HG02885 (cell line): ENCODE measurements around the gene DGCR8.

Experiments
- ATAC-seq: cut with Tn5 transposase; IDR thresholded peaks from one replicate; pipeline ENCODE4 v1.9.1; 2021; ENCODE audit warnings: mild to moderate bottlenecking; ENCODE audit not compliant: unreplicated experiment, poor library complexity

Gene DGCR8

GRCh38 chr22:20079745-20080444, at the start of gene DGCR8:
DGCR8 (plus strand) TSS chr22:20080241; CDS start chr22:20085964, 5,723 bp downstream.
- ATAC-seq, result peak; percentile 91

DNA sequence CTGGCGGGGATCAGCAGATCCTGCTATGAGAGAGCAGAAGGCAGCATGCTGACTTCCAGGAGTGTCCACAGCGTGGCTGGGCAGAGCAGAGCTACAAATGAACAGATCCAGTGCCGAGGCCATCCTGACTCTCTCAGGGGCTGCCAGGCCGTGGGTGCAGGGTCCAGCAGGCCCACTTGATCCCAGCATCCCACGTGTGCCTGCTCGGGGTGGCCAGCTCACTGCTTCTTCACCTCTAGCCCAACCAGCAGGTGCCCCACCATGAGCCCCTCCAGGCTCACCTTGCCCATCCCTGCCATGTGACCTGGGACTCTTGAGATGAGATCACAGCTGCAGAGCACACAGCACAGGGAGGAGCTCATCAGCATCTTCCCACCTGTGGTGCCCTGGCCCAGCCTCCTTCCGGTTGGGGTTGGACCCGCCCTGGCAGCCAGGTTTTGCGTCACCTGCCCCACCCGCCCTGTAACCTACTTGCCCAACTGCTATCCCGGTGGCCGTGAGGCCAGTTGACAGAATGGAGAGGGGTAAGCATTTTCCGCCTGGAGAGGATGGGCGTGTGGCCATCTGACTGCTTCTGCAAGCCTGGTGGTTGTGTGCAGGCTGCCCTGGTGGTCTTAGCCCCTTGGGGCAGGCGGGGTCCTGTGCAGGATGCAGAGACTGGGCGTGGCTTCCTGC, 48.2 kb upstream of the DGCR8 start:
- no peak for ATAC-seq

GRCh38 chr22:20032407-20032991, 47.5 kb upstream of the DGCR8 start:
- no peak for ATAC-seq

DNA sequence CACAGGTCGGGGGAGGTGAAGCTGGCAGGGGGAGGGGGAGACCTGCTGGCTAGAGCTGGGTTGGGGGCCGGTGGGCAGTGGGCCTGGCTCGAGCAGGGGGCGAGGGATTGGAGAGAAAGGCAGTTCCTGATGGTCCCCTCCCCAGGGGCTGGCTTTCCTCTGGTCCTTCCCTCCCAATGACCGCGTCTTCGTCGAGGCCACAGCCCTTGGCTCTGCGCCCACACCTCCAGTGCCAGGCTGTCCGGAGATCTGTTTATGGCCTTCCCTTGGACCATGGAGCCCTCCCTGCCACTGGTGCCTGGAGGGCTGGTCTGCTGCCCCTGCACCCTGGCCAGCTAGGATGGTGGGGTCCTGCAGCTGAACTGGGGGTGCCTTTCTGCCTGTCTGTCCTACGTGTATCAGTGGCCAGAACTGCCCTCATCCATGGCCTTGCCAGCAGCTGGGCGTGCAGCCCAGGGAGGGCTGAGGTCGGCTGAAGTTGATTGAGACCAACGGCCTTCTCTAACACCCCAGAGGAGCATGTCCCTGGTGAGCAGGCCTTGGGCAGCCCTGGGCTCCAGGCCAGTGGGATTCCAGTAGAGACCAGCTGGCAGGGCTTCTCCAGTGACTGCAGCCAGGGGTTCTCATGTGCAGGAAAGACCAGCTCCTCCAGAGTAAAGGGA, 46.9 kb upstream of the DGCR8 start:
- ATAC-seq, result no peak

DNA sequence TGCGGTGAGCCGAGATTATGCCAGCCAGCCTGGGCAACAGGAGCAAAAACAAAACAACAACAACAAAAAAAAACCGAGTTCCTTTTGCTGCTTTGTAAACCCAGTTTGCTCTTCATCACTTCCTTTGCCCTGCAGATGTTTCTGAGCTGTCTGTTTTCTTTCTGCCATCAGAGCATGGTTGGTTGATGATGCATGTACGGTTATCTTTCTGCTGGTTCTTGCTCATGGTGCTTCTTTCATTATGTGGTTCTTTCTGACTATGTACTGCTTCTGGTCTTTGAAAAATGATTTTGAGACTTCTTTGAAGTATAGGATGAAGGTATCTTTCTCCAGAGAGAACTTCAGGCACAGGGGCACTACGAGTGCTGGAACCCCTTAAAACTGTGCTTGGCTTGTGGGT, 45.9 kb upstream of the DGCR8 start:
- ATAC-seq, result no peak

DNA sequence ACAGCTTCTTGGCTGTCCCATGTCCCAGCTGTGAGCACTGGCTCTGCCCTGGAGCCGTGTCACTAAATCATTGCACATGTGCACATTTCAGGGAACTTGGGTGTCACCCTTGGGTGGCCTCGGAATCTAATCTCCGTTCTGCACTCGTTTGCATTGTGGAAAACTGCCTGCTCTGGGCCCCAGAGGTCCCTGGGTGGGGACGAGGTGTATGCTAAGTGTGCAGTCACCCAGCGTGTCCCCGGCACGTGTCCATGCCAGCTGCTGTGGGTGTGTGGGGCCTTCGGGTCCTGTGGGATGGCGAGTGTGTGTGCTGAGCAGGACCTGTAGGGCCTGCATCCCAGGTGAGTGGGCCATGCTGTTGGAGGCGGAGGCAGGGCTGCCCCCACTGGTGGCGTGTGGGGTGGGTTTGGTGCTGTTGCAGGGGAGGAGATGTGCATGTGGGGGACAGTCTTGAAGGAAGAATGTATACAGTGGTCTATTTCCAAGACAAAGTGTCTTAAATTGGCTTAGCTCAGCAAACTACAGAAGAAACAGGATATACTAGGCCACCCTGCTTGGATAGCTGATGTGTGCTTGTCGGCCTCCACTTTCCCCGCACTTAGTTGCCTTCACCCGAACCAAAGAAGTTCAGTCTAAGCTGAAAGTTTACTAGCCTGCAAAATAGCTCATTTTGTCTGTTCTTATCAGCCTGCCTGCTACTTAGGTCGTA, 44.5 kb upstream of the DGCR8 start:
- ATAC-seq, result no peak

- ATAC-seq, result no peak
Observed at GRCh38 chr22:20036084-20036482, 44.0 kb upstream of the DGCR8 start.

DNA sequence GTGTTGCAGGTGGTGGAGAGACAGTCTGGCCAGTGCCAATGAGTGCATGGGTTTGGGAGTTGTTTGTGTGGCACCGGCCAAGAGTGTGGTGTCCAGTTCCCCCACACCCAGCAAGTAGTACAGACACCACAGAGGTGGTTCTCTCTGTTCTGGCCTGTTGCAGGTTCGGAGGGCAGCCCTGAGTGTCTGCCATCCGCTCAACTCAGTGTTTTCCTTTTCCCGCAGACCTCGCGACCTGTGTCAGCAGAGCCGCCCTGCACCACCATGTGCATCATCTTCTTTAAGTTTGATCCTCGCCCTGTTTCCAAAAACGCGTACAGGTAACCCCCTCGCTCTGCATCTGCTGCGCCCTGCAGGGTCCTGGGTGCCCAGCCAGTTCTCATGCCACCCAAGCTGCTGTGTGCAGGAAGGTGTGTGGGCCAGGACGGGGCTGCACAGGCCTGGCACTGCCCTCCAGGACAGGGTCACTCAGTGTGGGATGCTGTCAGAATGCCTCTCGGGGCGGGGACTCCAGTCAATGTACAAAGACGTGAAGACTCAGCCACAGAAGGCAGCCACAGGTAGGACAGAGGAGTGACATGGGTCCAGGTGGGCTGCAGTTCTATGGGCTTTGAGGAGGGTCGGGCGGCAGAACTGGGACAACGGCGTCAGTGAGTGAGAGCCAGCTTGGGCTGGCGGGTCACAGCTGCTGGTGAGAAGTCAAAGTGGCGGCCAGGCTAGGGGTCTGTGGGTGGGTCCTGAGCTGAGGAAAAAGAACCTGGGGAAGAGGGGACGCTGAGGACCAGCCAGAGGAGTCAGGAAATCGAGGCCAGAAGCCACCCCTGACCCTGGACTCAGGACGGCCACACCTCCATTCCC, 43.3 kb upstream of the DGCR8 start:
- ATAC-seq, result no peak

- ATAC-seq, result no peak
Observed at GRCh38 chr22:20037419-20037818, 42.6 kb upstream of the DGCR8 start.

DNA sequence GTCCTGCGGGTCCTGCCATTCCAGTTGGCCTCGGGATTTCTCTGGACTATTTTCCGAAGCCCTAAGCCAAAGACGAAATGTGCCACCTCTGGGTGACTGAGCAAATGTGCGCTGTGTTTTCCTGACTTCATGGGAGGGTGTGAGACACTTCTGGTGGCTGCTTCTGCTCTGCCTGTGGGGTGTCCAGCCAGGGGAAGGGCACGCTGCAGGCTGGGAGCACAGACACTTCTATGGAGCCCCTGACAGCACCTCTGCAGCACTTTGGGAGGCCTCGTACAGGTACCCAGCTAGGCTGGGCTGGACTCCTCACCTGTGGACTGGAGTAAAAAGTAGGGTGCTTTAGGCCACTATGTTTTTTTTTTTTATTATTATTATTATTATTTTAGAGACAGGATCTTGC, 41.5 kb upstream of the DGCR8 start:
- ATAC-seq, result no peak

DNA sequence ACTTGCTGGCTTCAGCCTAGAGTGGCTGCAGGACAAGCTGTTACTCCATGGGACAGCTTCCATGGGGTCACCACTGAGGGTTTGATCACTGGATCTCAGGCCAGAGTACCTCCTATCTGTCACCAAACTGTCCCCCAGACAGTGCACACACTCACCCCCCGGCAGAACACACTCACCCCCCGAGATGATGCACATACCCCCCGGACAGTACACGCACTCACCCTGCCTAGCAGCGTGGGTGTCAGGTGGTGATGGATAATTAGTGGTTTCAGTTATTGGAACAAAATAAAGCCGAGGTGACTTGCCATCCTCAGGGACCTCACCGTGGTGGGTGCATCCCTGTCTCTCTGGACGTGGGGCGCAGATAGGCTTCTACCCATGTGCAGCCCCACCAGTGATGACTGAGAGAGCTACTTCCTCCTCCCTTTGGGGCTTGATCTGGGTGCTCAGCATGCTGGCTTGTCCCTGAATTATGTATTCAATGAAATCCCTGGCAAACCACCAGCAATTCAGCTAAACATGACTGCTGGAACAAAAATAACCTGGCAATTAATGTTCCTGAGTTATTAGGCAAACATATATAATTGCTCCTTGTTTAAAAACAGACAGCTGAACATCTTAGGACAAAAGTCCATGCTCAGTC, 40.2 kb upstream of the DGCR8 start:
- no peak for ATAC-seq

DNA sequence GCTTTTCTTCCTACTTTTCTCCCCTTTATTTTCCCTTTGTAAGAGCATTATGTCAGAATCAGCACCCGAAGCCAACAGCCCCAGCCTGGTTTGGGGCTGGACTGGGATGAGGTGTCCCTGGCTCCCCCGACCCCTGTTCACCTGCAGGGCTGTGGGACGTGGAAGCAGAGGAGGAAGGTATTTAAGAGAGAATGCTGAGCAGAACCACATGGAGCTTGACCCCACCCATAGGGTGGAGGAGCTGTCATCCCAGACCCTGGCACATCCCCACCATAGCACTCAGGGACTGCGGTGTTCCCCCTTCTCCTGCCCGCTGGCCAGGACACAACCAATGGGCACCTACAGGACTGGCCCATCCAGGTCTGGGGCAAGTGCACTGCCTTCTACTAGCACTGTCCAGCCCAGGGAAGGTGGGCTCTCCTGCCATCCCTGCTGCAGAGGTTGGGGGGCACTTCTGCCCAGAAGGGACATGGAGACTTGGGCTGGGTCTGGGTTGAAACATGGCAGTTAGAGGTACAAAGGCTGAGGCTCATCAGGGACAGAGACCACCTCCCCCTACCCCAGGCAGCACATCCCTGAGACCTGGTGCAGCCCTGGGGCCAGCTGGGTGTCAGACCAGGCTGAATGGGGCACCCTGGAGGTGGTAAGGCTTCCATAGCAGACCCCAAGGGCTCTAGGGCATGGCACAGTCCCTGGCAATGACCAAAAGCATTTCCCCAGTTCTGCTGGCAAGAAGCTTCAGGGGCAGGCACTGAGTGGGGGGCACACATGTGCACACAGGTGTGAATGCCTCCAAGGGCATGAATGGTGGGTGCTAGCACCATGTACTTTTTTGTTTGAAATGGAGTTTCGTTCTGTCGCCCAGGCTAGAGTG, 39.5 kb upstream of the DGCR8 start:
- no peak for ATAC-seq

DNA sequence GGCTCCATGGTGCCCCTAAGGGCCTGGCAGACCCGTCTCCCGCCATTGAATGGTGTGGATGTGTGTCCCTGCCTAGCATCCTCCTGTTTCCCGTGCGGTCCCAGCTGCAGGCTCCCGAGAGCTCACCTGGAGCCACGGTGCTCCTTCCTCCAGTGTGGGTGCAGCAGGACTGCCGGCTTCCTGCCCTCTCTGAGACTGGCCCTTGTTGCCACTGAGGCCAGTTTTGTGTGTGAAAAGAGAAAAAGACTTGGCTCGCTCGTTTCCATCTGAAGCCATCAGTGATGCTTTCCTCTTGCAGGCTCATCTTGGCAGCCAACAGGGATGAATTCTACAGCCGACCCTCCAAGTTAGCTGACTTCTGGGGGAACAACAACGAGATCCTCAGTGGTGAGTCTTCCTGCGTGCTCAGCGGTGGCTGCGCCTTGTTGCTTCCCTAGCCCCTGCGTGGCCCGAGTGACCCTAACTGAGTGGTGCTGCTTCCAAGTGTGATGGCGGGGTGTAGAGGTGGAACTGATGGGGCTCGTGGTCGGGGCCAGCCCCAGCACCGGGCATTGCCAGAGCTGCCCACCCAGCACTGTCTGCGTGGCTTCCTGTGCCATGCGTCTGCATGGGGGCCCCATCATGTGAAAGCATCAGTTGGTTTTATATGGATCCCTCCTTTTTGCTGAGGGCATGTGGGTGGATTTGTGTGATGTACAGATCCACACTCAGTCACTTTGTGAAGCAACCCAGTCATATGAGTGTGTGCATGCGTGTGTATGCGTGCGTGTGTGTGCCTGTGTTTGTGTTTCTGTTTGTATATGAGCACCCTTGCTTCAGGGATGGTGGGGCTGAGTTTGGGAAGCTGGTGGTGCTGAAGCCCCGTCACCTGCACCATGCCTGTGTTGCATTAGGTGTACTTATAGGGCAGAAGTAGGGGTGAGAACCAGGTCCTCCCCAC, 36.7 kb upstream of the DGCR8 start:
- no peak for ATAC-seq

GRCh38 chr22:20043997-20044342, 36.1 kb upstream of the DGCR8 start:
- ATAC-seq, result no peak

- no peak for ATAC-seq
Observed at GRCh38 chr22:20044495-20045151, 35.4 kb upstream of the DGCR8 start.

GRCh38 chr22:20046730-20047129, 33.3 kb upstream of the DGCR8 start:
- ATAC-seq, result no peak

DNA sequence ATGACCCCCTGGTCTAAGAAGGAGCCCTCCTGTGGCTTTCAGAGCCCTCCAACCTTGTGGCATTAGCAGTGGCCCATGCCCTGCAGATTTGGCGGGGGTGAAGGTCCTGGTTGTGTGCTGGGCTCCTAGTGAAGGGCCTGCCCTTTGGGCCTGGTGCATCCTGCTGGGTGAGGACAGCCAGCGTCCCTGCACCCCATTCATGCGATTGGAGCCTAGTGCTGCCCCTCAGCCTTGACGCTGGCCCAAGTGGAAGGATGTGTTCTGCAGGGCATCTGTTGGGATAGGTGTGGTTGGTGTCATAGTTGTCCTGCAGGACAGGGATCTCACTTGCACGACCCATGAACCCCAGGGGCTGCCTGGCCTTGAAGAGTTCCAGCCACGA, 28.1 kb upstream of the DGCR8 start:
- ATAC-seq, result no peak
